Measurements from ENCODE around the gene TLR3. TPM values are rescaled to one million over a fixed set of nuclear protein-coding genes. Genes with fewer than 3 reads are reported as not detected.

TLR3 gene
- total RNA-seq, 2 donors from 2014 or later: 1.2 to 1.8 TPM

GRCh38 chr4:186137196-186137794 is 68.3 kb downstream of the TLR3 start:
- Mint-ChIP-seq H3K9me3 (no peaks in the 10 kb centered on the region), H3K27me3 (peaks cover 18 to 26% of the 10 kb centered on the region in 2 donors), H3K27ac (no peak overlapping the region), H3K36me3 (no peaks in the 10 kb centered on the region), H3K4me1 (ENCODE audit: low read depth in 2 of 2) (peaks cover 0 to 6% of the 10 kb centered on the region in 2 donors), H3K4me3 (no peak overlapping the region)
- ATAC-seq: no peak
- no peak for DNase-seq (ENCODE audit: low spot score)

Other genes with a start within 250 kb of the TLR3 start
- not detected for gene FAM149A, start 35.5 kb downstream of the TLR3 start, total RNA-seq
- 10 to 100 TPM; 11.7 to 15.2 TPM for gene CYP4V2, start 122.4 kb downstream of the TLR3 start, total RNA-seq
- under 1 TPM; 0.78 to 0.81 TPM for gene KLKB1, start 158.4 kb downstream of the TLR3 start, total RNA-seq
- not detected for gene F11, start 197.0 kb downstream of the TLR3 start, total RNA-seq